GM13976 (cell line): ENCODE results near the gene NGB.

Experiments
- DNase-seq: peaks from one replicate; pipeline ENCODE4 v3.0.0; 2012; ENCODE audit warnings: low spot score
- in situ Hi-C: fragments of 300-500 bp; cut with MboI; formaldehyde crosslinking; loops from one replicate; pipeline ENCODE4 v1.12.0; 2022; ENCODE audit warnings: low sequenced_read_pairs, mixed read lengths, inconsistent platforms; ENCODE audit not compliant: unreplicated experiment
- TF ChIP-seq, protein P1 (sequence below): IDR thresholded peaks from 2 replicates; pipeline ENCODE4 v1.5.1; 2012; ENCODE audit warnings: borderline replicate concordance, mild to moderate bottlenecking; ENCODE audit not compliant: insufficient read depth; ENCODE audit errors: extremely low read depth, missing control alignments, control extremely low read depth

Gene NGB

GRCh38 chr14:77221241-77221871, 49.6 kb downstream of the NGB start:
- DNase-seq = no peak
- in situ Hi-C loops = no loop called here
- TF ChIP-seq, protein P1, sequence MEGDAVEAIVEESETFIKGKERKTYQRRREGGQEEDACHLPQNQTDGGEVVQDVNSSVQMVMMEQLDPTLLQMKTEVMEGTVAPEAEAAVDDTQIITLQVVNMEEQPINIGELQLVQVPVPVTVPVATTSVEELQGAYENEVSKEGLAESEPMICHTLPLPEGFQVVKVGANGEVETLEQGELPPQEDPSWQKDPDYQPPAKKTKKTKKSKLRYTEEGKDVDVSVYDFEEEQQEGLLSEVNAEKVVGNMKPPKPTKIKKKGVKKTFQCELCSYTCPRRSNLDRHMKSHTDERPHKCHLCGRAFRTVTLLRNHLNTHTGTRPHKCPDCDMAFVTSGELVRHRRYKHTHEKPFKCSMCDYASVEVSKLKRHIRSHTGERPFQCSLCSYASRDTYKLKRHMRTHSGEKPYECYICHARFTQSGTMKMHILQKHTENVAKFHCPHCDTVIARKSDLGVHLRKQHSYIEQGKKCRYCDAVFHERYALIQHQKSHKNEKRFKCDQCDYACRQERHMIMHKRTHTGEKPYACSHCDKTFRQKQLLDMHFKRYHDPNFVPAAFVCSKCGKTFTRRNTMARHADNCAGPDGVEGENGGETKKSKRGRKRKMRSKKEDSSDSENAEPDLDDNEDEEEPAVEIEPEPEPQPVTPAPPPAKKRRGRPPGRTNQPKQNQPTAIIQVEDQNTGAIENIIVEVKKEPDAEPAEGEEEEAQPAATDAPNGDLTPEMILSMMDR = no peak

- TF ChIP-seq, protein P1 = no peak
- in situ Hi-C loops = no loop called here
- no peak for DNase-seq
Measured at GRCh38 chr14:77220246-77221017, 50.6 kb downstream of the NGB start.

GRCh38 chr14:77219591-77219990, 51.4 kb downstream of the NGB start:
- no peak for DNase-seq
- TF ChIP-seq, protein P1 = no peak
- in situ Hi-C loops = no loop called here

GRCh38 chr14:77217551-77217950, 53.5 kb downstream of the NGB start:
- in situ Hi-C loops = no loop called here
- TF ChIP-seq, protein P1 = no peak
- no peak for DNase-seq
